H1 (cell line): ENCODE measurements around the gene LMNB1. TPM values are rescaled to one million over a fixed set of nuclear protein-coding genes. Genes with fewer than 3 reads are reported as not detected.

Experiments
- CTCF ChIA-PET: fragments of 300-600 bp; sonication (Branson Sonifier 250); formaldehyde crosslinking; loops from one replicate; lab custom pipeline; 2021; ENCODE audit not compliant: partially characterized antibody; lab: Charles Lee
- POLR2A ChIA-PET: fragments of 300-600 bp; sonication (Branson Sonifier 250); formaldehyde crosslinking; loops from one replicate; lab custom pipeline; 2021; ENCODE audit warnings: inconsistent platforms; ENCODE audit not compliant: partially characterized antibody; lab: Charles Lee
- DNase-seq, 2 experiments: peaks; one replicate each; pipeline versions ENCODE4 v3.0.0 to v3.0.0-alpha.2; 2010 to 2022; ENCODE audit warnings: low spot score in 2 of 2, low read depth in 1 of 2, mixed read lengths in 1 of 2
- FAIRE-seq: peaks from 2 replicates; lab custom pipeline; 2011; peaks lifted over from hg19 to GRCh38; lab: Jason Lieb, UNC
- H2AFZ ChIP-seq: 2 replicates; pipeline ENCODE4 v1.8.1; 2012; ENCODE audit warnings: low read length, inconsistent platforms
- H2AK5ac ChIP-seq: 2 replicates; pipeline ENCODE4 v1.6.1; 2013; ENCODE audit warnings: low read depth, low read length
- H2BK120ac ChIP-seq: replicated peaks from 2 replicates; pipeline ENCODE3; 2013; ENCODE audit warnings: low read depth, low read length, inconsistent platforms
- H2BK12ac ChIP-seq: 2 replicates; pipeline ENCODE4 v1.6.1; 2013; ENCODE audit warnings: low read depth, low read length
- H2BK15ac ChIP-seq: 2 replicates; pipeline ENCODE4 v1.6.1; 2013; ENCODE audit warnings: low read length
- H2BK20ac ChIP-seq: 2 replicates; pipeline ENCODE4 v1.6.1; 2013; ENCODE audit warnings: low read length
- H2BK5ac ChIP-seq: 2 replicates; pipeline ENCODE4 v1.6.1; 2013; ENCODE audit warnings: low read depth, low read length
- H3K14ac ChIP-seq: 2 replicates; pipeline ENCODE4 v1.6.1; 2013; ENCODE audit warnings: inconsistent platforms; ENCODE audit not compliant: insufficient read length
- H3K18ac ChIP-seq: 2 replicates; pipeline ENCODE4 v1.6.1; 2013; ENCODE audit warnings: low read length; ENCODE audit errors: extremely low read depth
- H3K23ac ChIP-seq: 2 replicates; pipeline ENCODE4 v1.6.1; 2013; ENCODE audit warnings: inconsistent platforms; ENCODE audit not compliant: insufficient read length
- H3K23me2 ChIP-seq: 2 replicates; pipeline ENCODE4 v1.6.1; 2013; ENCODE audit warnings: low read depth, low read length
- H3K27ac ChIP-seq: 2 replicates; pipeline ENCODE4 v1.6.1; 2011; ENCODE audit warnings: low read depth, low read length, inconsistent platforms
- H3K27me3 ChIP-seq, 4 experiments: replicated peaks in 1 of 4; 1 replicate in 1 of 4; 2 replicates in 3 of 4; pipeline versions ENCODE4 v1.6.1 to v1.8.1; 2011 to 2013; ENCODE audit warnings: low read length in 3 of 4, mild to moderate bottlenecking in 3 of 4, inconsistent platforms in 2 of 4, mixed read lengths in 2 of 4, moderate library complexity in 1 of 4; ENCODE audit not compliant: control insufficient read depth in 3 of 4, insufficient read depth in 3 of 4; ENCODE audit errors: extremely low read depth in 1 of 4
- H3K36me3 ChIP-seq, 4 experiments: 2 replicates each; pipeline versions ENCODE4 v1.6.1 to v1.8.1; 2011 to 2013; ENCODE audit warnings: mild to moderate bottlenecking in 4 of 4, low read length in 3 of 4, moderate library complexity in 2 of 4, control low read depth in 1 of 4, inconsistent platforms in 1 of 4; ENCODE audit not compliant: insufficient read depth in 4 of 4, control insufficient read depth in 2 of 4
- H3K4ac ChIP-seq: replicated peaks from 2 replicates; pipeline ENCODE3; 2013; ENCODE audit warnings: low read length, low read depth, mixed read lengths, inconsistent platforms; ENCODE audit not compliant: insufficient read length
- H3K4me1 ChIP-seq, 4 experiments: replicated peaks in 1 of 4; 1 replicate in 1 of 4; 2 replicates in 3 of 4; pipeline versions ENCODE4 v1.6.1 to v1.8.1; 2011 to 2013; ENCODE audit warnings: low read length in 3 of 4, inconsistent platforms in 2 of 4, mixed read lengths in 1 of 4; ENCODE audit not compliant: insufficient read depth in 4 of 4, control insufficient read depth in 3 of 4
- H3K4me2 ChIP-seq, 2 experiments: 2 replicates each; pipeline versions ENCODE4 v1.6.1 to v1.8.1; 2011 to 2013; ENCODE audit warnings: low read depth in 2 of 2, low read length in 2 of 2, control low read depth in 1 of 2, inconsistent platforms in 1 of 2, mild to moderate bottlenecking in 1 of 2; ENCODE audit not compliant: insufficient read depth in 1 of 2
- H3K4me3 ChIP-seq, 4 experiments: fragments of 200-600, 300-600 bp in 1 of 4; sonication (generic), shearing (Covaris generic), sonication (Bioruptor Twin) in 1 of 4; 2 replicates each; pipeline versions ENCODE4 v1.5.1 to v1.8.1; 2011 to 2016; ENCODE audit warnings: low read length in 4 of 4, low read depth in 3 of 4, control low read depth in 2 of 4, inconsistent platforms in 2 of 4, mild to moderate bottlenecking in 2 of 4, mixed read lengths in 1 of 4, moderate library complexity in 1 of 4; ENCODE audit not compliant: insufficient read depth in 2 of 4; ENCODE audit errors: extremely low read depth in 1 of 4
- H3K56ac ChIP-seq: replicated peaks from 2 replicates; pipeline ENCODE3; 2013; ENCODE audit warnings: low read depth, mild to moderate bottlenecking, mixed read lengths, low read length, inconsistent platforms; ENCODE audit not compliant: insufficient read length
- H3K79me1 ChIP-seq: 2 replicates; pipeline ENCODE4 v1.6.1; 2013; ENCODE audit warnings: low read depth, low read length, control low read depth
- H3K79me2 ChIP-seq, 2 experiments: 2 replicates each; pipeline versions ENCODE4 v1.6.1 to v1.8.1; 2012 to 2013; ENCODE audit warnings: low read length in 2 of 2, mild to moderate bottlenecking in 2 of 2, inconsistent platforms in 1 of 2; ENCODE audit not compliant: insufficient read depth in 2 of 2, control insufficient read depth in 1 of 2
- H3K9ac ChIP-seq, 4 experiments: replicated peaks in 1 of 4; 1 replicate in 1 of 4; 2 replicates in 3 of 4; pipeline versions ENCODE4 v1.6.1 to v1.8.1; 2011 to 2013; ENCODE audit warnings: low read depth in 3 of 4, low read length in 3 of 4, control low read depth in 2 of 4, mild to moderate bottlenecking in 2 of 4, moderate library complexity in 2 of 4, inconsistent platforms in 1 of 4; ENCODE audit errors: extremely low read depth in 1 of 4
- H3K9me3 ChIP-seq, 2 experiments: 2 replicates each; pipeline versions ENCODE4 v1.6.1 to v1.8.1; 2012 to 2013; ENCODE audit warnings: mild to moderate bottlenecking in 2 of 2, moderate library complexity in 2 of 2, control low read depth in 1 of 2, inconsistent platforms in 1 of 2, low read depth in 1 of 2, low read length in 1 of 2, mixed read lengths in 1 of 2; ENCODE audit not compliant: insufficient read depth in 2 of 2
- H4K20me1 ChIP-seq, 2 experiments: replicated peaks in 1 of 2; 2 replicates each; pipeline versions ENCODE3 to v1.8.1; 2011 to 2013; ENCODE audit warnings: inconsistent platforms in 2 of 2, low read length in 2 of 2, mild to moderate bottlenecking in 1 of 2; ENCODE audit not compliant: insufficient read depth in 2 of 2, control insufficient read depth in 1 of 2
- H4K5ac ChIP-seq: 2 replicates; pipeline ENCODE4 v1.6.1; 2013; ENCODE audit warnings: low read length, low read depth, mixed read lengths, inconsistent platforms; ENCODE audit not compliant: insufficient read length
- H4K8ac ChIP-seq: 2 replicates; pipeline ENCODE4 v1.8.0; 2013; ENCODE audit warnings: mild to moderate bottlenecking, moderate library complexity, low read length, inconsistent platforms; ENCODE audit not compliant: insufficient read depth; ENCODE audit errors: extremely low read depth
- H4K91ac ChIP-seq: replicated peaks from 2 replicates; pipeline ENCODE3; 2013; ENCODE audit warnings: low read length, mixed read lengths, inconsistent platforms; ENCODE audit not compliant: insufficient read length
- ASH2L ChIP-seq: fragments of 200-600, 300-600 bp; sonication (generic); IDR thresholded peaks from one replicate; pipeline ENCODE4 v1.7.1; 2017; ENCODE audit warnings: low read length
- RXRA ChIP-seq: IDR thresholded peaks from 2 replicates; pipeline ENCODE4 v1.6.1; 2011; ENCODE audit warnings: low read depth, mild to moderate bottlenecking, low read length, moderate library complexity; ENCODE audit not compliant: insufficient read depth
- SUZ12 ChIP-seq: fragments of 200-600 bp; sonication (generic); IDR thresholded peaks from 2 replicates; pipeline ENCODE4 v1.6.1; 2012; ENCODE audit warnings: mild to moderate bottlenecking, inconsistent platforms, low read length, moderate library complexity, mixed read lengths
- TCF12 ChIP-seq: IDR thresholded peaks from 2 replicates; pipeline ENCODE4 v1.6.1; 2011; ENCODE audit warnings: low read depth, mild to moderate bottlenecking, low read length
- WGBS, 2 experiments: shearing (Covaris generic) in 1 of 2; methylation state at CpG; one replicate each; pipeline versions ENCODE4 v1.1.6 to v1.1.7; 2013 to 2015; ENCODE audit warnings: low lambda C conversion rate in 2 of 2, mixed read lengths in 2 of 2, inconsistent platforms in 1 of 2, low coverage in 1 of 2, missing lambda C conversion rate in 1 of 2; ENCODE audit not compliant: insufficient replicate concordance in 2 of 2, insufficient coverage in 1 of 2, insufficient read length in 1 of 2; ENCODE audit errors: extremely low coverage in 1 of 2, missing lambda C conversion rate in 1 of 2; 5-methylcytosine and 5-hydroxymethylcytosine counted together
- polyA plus RNA-seq, 7 experiments: library from polyadenylated mRNA; depleted of rRNA in 3 of 7; stranded (reverse) in 5 of 7; unstranded in 2 of 7; fragments of >200 nt in 5 of 7; fragments of 200-250 nt in 2 of 7; gene quantifications; 1 replicate in 5 of 7; 2 replicates in 1 of 7; 4 replicates in 1 of 7; pipeline versions ENCODE4 v1.2.1 to v1.2.3, GENCODE V29; 2011 to 2013; ENCODE audit warnings: missing spikeins in 2 of 7, mixed read lengths in 2 of 7
- total RNA-seq: library from RNA; stranded (reverse); fragmentation: NEBNext Ultra II Directional; extraction: Animal tissue kit (Norgen Biotek cat#: 25700); gene quantifications from 2 replicates; pipeline ENCODE4 v1.2.1, GENCODE V29; 2021

The LMNB1 gene
- total and polyA plus RNA-seq, 2 of the 8 experiments (the other 6 are each of a cell fraction or from before 2014, with no cell fraction given), result 73.5 to 225 TPM

DNA sequence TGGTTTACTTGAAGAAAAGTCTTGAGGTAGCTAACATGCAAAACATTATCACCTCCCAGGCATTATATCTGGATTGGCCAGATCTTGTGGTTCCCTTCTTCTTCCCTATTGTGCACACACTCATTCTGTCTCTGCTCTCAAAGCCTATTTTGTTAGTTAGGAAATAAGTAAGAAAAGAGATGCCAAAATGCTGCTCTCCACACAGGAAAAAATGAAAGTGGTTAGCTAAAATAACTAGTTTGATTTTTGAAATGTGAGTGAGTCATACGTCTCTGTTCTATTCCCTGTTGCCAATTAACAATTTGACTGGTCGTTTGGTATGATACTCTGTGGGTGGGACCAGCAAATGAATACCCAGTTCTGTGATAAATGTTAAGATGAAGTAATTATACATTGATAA, 28.1 kb downstream of the LMNB1 start:
- no peak for DNase-seq
- 88% methylated on average over 2 of the region's 2 CpGs; no CpG with 5 or more reads in 1 of the 2 experiments for WGBS, 2 experiments
- Histone ChIP-seq H3K9ac (no peak overlapping the region), H3K9me3 (no peaks in the 10 kb centered on the region), H3K4me2 (no peak overlapping the region), H2AFZ (no peak overlapping the region), H2BK120ac (no peak overlapping the region), H3K14ac (no peak overlapping the region), H2BK5ac (no peak overlapping the region), H3K36me3 (peaks cover 10 to 42% (median 23%) of the 10 kb centered on the region in 4 experiments), H3K23me2 (no peaks in the 10 kb centered on the region), H3K4me1 (no peaks in the 10 kb centered on the region), H4K91ac (no peak overlapping the region), H2BK15ac (no peak overlapping the region), H3K79me1 (no peaks in the 10 kb centered on the region; the same call in 1 of the 2 replicates), H3K27ac (no peak overlapping the region), H4K8ac (no peak overlapping the region), H3K79me2 (peaks cover 17 to 57% of the 10 kb centered on the region in 2 experiments), H3K23ac (no peak overlapping the region), H3K18ac (no peak overlapping the region), H3K4ac (no peak overlapping the region), H4K5ac (no peak overlapping the region), H3K56ac (no peak overlapping the region), H2BK12ac (no peak overlapping the region), H3K27me3 (no peaks in the 10 kb centered on the region), H4K20me1 (peaks cover 1 to 3% of the 10 kb centered on the region in 2 experiments), H2BK20ac (no peak overlapping the region), H2AK5ac (no peak overlapping the region), H3K4me3 (no peak overlapping the region)
- ChIA-PET POLR2A (interaction anchor here (0.8 to 1.8 kb wide), 2 partner anchors 9 to 19 kb away, joined by 5 to 6 read pairs; no protein-coding TSS in a partner anchor), CTCF (interaction anchor here (1.0 to 3.5 kb wide), 5 partner anchors 10 to 152 kb away, joined by 3 to 33 read pairs (median 11); no protein-coding TSS in a partner anchor)
- no peak for FAIRE-seq
- TF ChIP-seq TCF12 (no peak), SUZ12 (no peak), ASH2L (no peak), RXRA (no peak)
